WTC11 (cell line): ENCODE results near the gene SMIM10L1. TPM values are rescaled to one million over a fixed set of nuclear protein-coding genes. Genes with fewer than 3 reads are reported as not detected.

Experiments
- ATAC-seq: fragments of 200-7000 bp; cut with Tn5 transposase; 2 replicates; pipeline ENCODE4 v1.10.0; 2021; ENCODE audit warnings: mild to moderate bottlenecking, moderate library complexity
- CTCF ChIA-PET: fragments of 300-600 bp; sonication (Branson Sonifier 250); formaldehyde crosslinking; loops from one replicate; lab custom pipeline; 2021; ENCODE audit warnings: antibody characterized with exemption; lab: Charles Lee
- POLR2A ChIA-PET: fragments of 350-600 bp; sonication (Branson Sonifier 250); formaldehyde crosslinking; loops from one replicate; lab custom pipeline; 2021; ENCODE audit warnings: antibody characterized with exemption; lab: Charles Lee
- DNase-seq: peaks from one replicate; pipeline ENCODE4 v3.0.0; 2021; ENCODE audit warnings: low spot score
- H3K27ac Mint-ChIP-seq: 2 replicates; pipeline ENCODE4 v1.8.0; 2021; ENCODE audit warnings: mixed read lengths
- H3K27me3 Mint-ChIP-seq: 2 replicates; pipeline ENCODE4 v1.8.0; 2021; ENCODE audit warnings: low read depth, mild to moderate bottlenecking, moderate library complexity, mixed read lengths
- H3K36me3 Mint-ChIP-seq: 2 replicates; pipeline ENCODE4 v1.8.0; 2021; ENCODE audit warnings: mixed read lengths
- H3K4me1 Mint-ChIP-seq: 2 replicates; pipeline ENCODE4 v1.8.0; 2022; ENCODE audit warnings: mixed read lengths
- H3K4me3 Mint-ChIP-seq: 2 replicates; pipeline ENCODE4 v1.8.0; 2021; ENCODE audit warnings: mild to moderate bottlenecking, moderate library complexity, mixed read lengths
- H3K9me3 Mint-ChIP-seq: 2 replicates; pipeline ENCODE4 v1.8.0; 2021; ENCODE audit warnings: mixed read lengths
- CBFB ChIP-seq: sonication (generic); formaldehyde crosslinking; IDR thresholded peaks from 2 replicates; pipeline ENCODE4 v1.8.1; 2022; ENCODE audit warnings: mild to moderate bottlenecking, low read depth, missing genetic modification reagents
- CREB1 ChIP-seq: sonication (generic); formaldehyde crosslinking; IDR thresholded peaks from 2 replicates; pipeline ENCODE4 v1.8.0; 2023; ENCODE audit warnings: mild to moderate bottlenecking, missing genetic modification reagents
- ESRRA ChIP-seq: sonication (generic); formaldehyde crosslinking; IDR thresholded peaks from 2 replicates; pipeline ENCODE4 v1.8.1; 2022; ENCODE audit warnings: mild to moderate bottlenecking, missing genetic modification reagents, borderline replicate concordance
- FOXK1 ChIP-seq: sonication (generic); formaldehyde crosslinking; IDR thresholded peaks from 2 replicates; pipeline ENCODE4 v1.8.0; 2022; ENCODE audit warnings: mild to moderate bottlenecking, moderate library complexity, missing genetic modification reagents
- GRHL2 ChIP-seq: fragments of 250-450 bp; sonication (Bioruptor Pico); IDR thresholded peaks from 2 replicates; pipeline ENCODE4 v1.8.0; 2022; ENCODE audit warnings: mild to moderate bottlenecking, moderate library complexity; ENCODE audit not compliant: insufficient replicate concordance, severe bottlenecking
- NFATC4 ChIP-seq: fragments of 250-450 bp; sonication (Bioruptor Pico); IDR thresholded peaks from 2 replicates; pipeline ENCODE4 v1.9.0; 2021; ENCODE audit warnings: mild to moderate bottlenecking
- NR2C2 ChIP-seq: sonication (generic); formaldehyde crosslinking; IDR thresholded peaks from 2 replicates; pipeline ENCODE4 v1.8.0; 2022; ENCODE audit warnings: mild to moderate bottlenecking, missing genetic modification reagents
- SMAD3 ChIP-seq: sonication (generic); formaldehyde crosslinking; IDR thresholded peaks from 2 replicates; pipeline ENCODE4 v1.8.0; 2022; ENCODE audit warnings: missing genetic modification reagents, mild to moderate bottlenecking, borderline replicate concordance
- SOX15 ChIP-seq: fragments of 250-450 bp; sonication (Bioruptor Pico); IDR thresholded peaks from 2 replicates; pipeline ENCODE4 v1.9.0; 2021; ENCODE audit warnings: mild to moderate bottlenecking
- SP1 ChIP-seq: sonication (generic); formaldehyde crosslinking; conservative IDR thresholded peaks from 2 replicates; pipeline ENCODE4 v1.8.1; 2022; ENCODE audit warnings: missing genetic modification reagents
- TCF7 ChIP-seq: sonication (generic); formaldehyde crosslinking; IDR thresholded peaks from 2 replicates; pipeline ENCODE4 v1.8.0; 2022; ENCODE audit warnings: mild to moderate bottlenecking, low read depth, missing genetic modification reagents, moderate library complexity
- ZBTB21 ChIP-seq: sonication (generic); formaldehyde crosslinking; IDR thresholded peaks from 2 replicates; pipeline ENCODE4 v1.8.1; 2023; ENCODE audit warnings: mild to moderate bottlenecking, missing genetic modification reagents, borderline replicate concordance
- ZNF121 ChIP-seq: sonication (generic); formaldehyde crosslinking; IDR thresholded peaks from 2 replicates; pipeline ENCODE4 v1.8.0; 2023; ENCODE audit warnings: missing genetic modification reagents
- ZNF219 ChIP-seq: sonication (generic); formaldehyde crosslinking; IDR thresholded peaks from 2 replicates; pipeline ENCODE4 v1.8.0; 2023; ENCODE audit warnings: missing genetic modification reagents, mild to moderate bottlenecking, borderline replicate concordance
- ZNF232 ChIP-seq: sonication (generic); formaldehyde crosslinking; IDR thresholded peaks from 2 replicates; pipeline ENCODE4 v1.8.0; 2022; ENCODE audit warnings: mild to moderate bottlenecking, missing genetic modification reagents
- ZNF416 ChIP-seq: fragments of 250-450 bp; sonication (Bioruptor Pico); IDR thresholded peaks from 2 replicates; pipeline ENCODE4 v1.9.0; 2021; ENCODE audit warnings: mild to moderate bottlenecking, inconsistent platforms
- total RNA-seq: library from RNA; stranded (reverse); gene quantifications from 3 replicates; pipeline ENCODE4 v1.2.3, GENCODE V29; 2021
- TF ChIP-seq, protein P1 (sequence below): sonication (generic); formaldehyde crosslinking; IDR thresholded peaks from 2 replicates; pipeline ENCODE4 v1.8.1; 2022; ENCODE audit warnings: mild to moderate bottlenecking, missing genetic modification reagents, moderate library complexity, borderline replicate concordance
- TF ChIP-seq, protein P2 (sequence below): sonication (generic); formaldehyde crosslinking; IDR thresholded peaks from 2 replicates; pipeline ENCODE4 v1.8.1; 2022; ENCODE audit warnings: missing genetic modification reagents, borderline replicate concordance
- TF ChIP-seq, protein P3 (sequence below): sonication (generic); formaldehyde crosslinking; IDR thresholded peaks from 2 replicates; pipeline ENCODE4 v1.8.1; 2023; ENCODE audit warnings: mild to moderate bottlenecking, missing genetic modification reagents, borderline replicate concordance
- TF ChIP-seq, protein P4 (sequence below): sonication (generic); formaldehyde crosslinking; IDR thresholded peaks from 2 replicates; pipeline ENCODE4 v1.8.1; 2022; ENCODE audit warnings: mild to moderate bottlenecking, moderate library complexity, missing genetic modification reagents
- TF ChIP-seq, protein P5 (sequence below): fragments of 250-450 bp; sonication (Bioruptor Pico); IDR thresholded peaks from 2 replicates; pipeline ENCODE4 v1.9.0; 2021; ENCODE audit warnings: moderate library complexity, mild to moderate bottlenecking, inconsistent platforms, borderline replicate concordance
- TF ChIP-seq, protein P6 (sequence below): fragments of 250-450 bp; sonication (Bioruptor Pico); conservative IDR thresholded peaks from 2 replicates; pipeline ENCODE4 v1.9.0; 2021; ENCODE audit warnings: mild to moderate bottlenecking
- TF ChIP-seq, protein P7 (sequence below): sonication (generic); formaldehyde crosslinking; IDR thresholded peaks from 2 replicates; pipeline ENCODE4 v1.8.1; 2023; ENCODE audit warnings: mild to moderate bottlenecking, moderate library complexity, missing genetic modification reagents

The SMIM10L1 gene
- total RNA-seq, 1 experiment from 2014 or later: 12.2 TPM

DNA sequence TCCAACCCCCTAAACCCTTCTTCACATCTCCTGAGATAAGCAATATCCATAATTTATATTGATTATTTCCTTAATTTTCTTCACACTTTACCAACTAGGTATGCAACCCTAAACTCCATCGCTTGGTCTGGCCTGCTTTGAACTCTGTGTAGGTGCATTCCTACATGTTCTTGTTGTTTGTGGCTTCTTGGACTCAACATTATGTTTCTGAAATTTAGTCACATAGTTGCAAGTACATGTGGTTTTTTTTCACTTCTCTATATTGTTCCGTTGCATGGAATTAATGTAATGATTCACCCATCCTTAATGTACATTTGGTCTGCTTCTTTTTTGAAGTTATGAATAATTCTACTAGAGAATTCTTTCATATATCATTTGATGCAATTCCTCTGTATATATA, 34.9 kb upstream of the SMIM10L1 start:
- ChIA-PET CTCF (no interaction called here), POLR2A (no interaction called here)
- TF ChIP-seq, protein P1, sequence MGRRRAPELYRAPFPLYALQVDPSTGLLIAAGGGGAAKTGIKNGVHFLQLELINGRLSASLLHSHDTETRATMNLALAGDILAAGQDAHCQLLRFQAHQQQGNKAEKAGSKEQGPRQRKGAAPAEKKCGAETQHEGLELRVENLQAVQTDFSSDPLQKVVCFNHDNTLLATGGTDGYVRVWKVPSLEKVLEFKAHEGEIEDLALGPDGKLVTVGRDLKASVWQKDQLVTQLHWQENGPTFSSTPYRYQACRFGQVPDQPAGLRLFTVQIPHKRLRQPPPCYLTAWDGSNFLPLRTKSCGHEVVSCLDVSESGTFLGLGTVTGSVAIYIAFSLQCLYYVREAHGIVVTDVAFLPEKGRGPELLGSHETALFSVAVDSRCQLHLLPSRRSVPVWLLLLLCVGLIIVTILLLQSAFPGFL (CRISPR knock-in tag): no peak
- TF ChIP-seq, protein P2, sequence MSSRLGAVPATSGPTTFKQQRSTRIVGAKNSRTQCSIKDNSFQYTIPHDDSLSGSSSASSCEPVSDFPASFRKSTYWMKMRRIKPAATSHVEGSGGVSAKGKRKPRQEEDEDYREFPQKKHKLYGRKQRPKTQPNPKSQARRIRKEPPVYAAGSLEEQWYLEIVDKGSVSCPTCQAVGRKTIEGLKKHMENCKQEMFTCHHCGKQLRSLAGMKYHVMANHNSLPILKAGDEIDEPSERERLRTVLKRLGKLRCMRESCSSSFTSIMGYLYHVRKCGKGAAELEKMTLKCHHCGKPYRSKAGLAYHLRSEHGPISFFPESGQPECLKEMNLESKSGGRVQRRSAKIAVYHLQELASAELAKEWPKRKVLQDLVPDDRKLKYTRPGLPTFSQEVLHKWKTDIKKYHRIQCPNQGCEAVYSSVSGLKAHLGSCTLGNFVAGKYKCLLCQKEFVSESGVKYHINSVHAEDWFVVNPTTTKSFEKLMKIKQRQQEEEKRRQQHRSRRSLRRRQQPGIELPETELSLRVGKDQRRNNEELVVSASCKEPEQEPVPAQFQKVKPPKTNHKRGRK (CRISPR knock-in tag): no peak
- no peak for TF ChIP-seq SMAD3 (CRISPR knock-in tag)
- TF ChIP-seq TCF7: no peak
- TF ChIP-seq, protein P3, sequence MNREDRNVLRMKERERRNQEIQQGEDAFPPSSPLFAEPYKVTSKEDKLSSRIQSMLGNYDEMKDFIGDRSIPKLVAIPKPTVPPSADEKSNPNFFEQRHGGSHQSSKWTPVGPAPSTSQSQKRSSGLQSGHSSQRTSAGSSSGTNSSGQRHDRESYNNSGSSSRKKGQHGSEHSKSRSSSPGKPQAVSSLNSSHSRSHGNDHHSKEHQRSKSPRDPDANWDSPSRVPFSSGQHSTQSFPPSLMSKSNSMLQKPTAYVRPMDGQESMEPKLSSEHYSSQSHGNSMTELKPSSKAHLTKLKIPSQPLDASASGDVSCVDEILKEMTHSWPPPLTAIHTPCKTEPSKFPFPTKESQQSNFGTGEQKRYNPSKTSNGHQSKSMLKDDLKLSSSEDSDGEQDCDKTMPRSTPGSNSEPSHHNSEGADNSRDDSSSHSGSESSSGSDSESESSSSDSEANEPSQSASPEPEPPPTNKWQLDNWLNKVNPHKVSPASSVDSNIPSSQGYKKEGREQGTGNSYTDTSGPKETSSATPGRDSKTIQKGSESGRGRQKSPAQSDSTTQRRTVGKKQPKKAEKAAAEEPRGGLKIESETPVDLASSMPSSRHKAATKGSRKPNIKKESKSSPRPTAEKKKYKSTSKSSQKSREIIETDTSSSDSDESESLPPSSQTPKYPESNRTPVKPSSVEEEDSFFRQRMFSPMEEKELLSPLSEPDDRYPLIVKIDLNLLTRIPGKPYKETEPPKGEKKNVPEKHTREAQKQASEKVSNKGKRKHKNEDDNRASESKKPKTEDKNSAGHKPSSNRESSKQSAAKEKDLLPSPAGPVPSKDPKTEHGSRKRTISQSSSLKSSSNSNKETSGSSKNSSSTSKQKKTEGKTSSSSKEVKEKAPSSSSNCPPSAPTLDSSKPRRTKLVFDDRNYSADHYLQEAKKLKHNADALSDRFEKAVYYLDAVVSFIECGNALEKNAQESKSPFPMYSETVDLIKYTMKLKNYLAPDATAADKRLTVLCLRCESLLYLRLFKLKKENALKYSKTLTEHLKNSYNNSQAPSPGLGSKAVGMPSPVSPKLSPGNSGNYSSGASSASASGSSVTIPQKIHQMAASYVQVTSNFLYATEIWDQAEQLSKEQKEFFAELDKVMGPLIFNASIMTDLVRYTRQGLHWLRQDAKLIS (CRISPR knock-in tag): no peak
- no peak for TF ChIP-seq ZNF121
- TF ChIP-seq NR2C2 (CRISPR knock-in tag): no peak
- TF ChIP-seq ZBTB21 (CRISPR knock-in tag): no peak
- TF ChIP-seq, protein P4, sequence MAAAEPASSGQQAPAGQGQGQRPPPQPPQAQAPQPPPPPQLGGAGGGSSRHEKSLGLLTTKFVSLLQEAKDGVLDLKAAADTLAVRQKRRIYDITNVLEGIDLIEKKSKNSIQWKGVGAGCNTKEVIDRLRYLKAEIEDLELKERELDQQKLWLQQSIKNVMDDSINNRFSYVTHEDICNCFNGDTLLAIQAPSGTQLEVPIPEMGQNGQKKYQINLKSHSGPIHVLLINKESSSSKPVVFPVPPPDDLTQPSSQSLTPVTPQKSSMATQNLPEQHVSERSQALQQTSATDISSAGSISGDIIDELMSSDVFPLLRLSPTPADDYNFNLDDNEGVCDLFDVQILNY (CRISPR knock-in tag): no peak
- no peak for TF ChIP-seq FOXK1 (CRISPR knock-in tag)
- TF ChIP-seq ESRRA (CRISPR knock-in tag): no peak
- TF ChIP-seq CREB1: no peak
- no peak for TF ChIP-seq ZNF232 (CRISPR knock-in tag)
- TF ChIP-seq CBFB (CRISPR knock-in tag): no peak
- TF ChIP-seq ZNF416 (CRISPR knock-in tag): no peak
- no peak for TF ChIP-seq GRHL2
- no peak for TF ChIP-seq SP1 (CRISPR knock-in tag)
- peaks cover 13% of the 10 kb centered on the region for H3K36me3 Mint-ChIP-seq
- DNase-seq (no peak), ATAC-seq (no peak)
- H3K27ac Mint-ChIP-seq: no peak overlapping the region
- peaks cover 3% of the 10 kb centered on the region; the same call in 1 of the 2 replicates for H3K9me3 Mint-ChIP-seq
- peaks cover 4% of the 10 kb centered on the region; the same call in 1 of the 2 replicates for H3K4me1 Mint-ChIP-seq
- H3K4me3 Mint-ChIP-seq: no peak overlapping the region
- H3K27me3 Mint-ChIP-seq: no peaks in the 10 kb centered on the region

DNA sequence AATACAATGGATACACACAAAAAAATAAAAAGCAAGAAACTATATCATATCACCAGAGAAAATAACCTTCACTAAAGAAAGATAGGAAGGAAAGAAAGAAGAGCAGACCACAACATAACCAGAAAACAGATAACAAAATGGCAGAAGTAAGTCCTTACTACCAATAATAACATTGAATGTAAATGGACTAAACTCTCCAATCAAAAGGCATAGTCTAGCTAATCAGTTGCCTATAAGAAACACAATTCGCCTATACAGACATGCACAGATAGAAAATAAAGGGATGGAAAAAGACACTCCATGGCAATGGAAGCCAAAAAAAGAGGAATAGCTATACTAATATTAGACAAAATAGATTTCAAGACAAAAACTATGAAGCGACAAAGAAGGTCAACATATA, 27.6 kb upstream of the SMIM10L1 start:
- ChIA-PET POLR2A (no interaction called here), CTCF (no interaction called here)
- DNase-seq (no peak), ATAC-seq (no peak)
- H3K27me3 Mint-ChIP-seq: no peaks in the 10 kb centered on the region
- H3K27ac Mint-ChIP-seq: no peak overlapping the region
- H3K4me3 Mint-ChIP-seq: no peak overlapping the region
- H3K9me3 Mint-ChIP-seq: peaks cover 30% of the 10 kb centered on the region
- H3K4me1 Mint-ChIP-seq: peaks cover 14% of the 10 kb centered on the region
- H3K36me3 Mint-ChIP-seq: peaks cover 45% of the 10 kb centered on the region
- TF ChIP-seq, protein P5, sequence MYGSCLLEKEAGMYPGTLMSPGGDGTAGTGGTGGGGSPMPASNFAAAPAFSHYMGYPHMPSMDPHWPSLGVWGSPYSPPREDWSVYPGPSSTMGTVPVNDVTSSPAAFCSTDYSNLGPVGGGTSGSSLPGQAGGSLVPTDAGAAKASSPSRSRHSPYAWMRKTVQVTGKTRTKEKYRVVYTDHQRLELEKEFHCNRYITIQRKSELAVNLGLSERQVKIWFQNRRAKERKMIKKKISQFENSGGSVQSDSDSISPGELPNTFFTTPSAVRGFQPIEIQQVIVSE: no peak
- no peak for TF ChIP-seq NFATC4 (CRISPR knock-in tag)
- no peak for TF ChIP-seq SP1 (CRISPR knock-in tag)
- TF ChIP-seq, protein P1 (CRISPR knock-in tag): no peak
- no peak for TF ChIP-seq SOX15 (CRISPR knock-in tag)
- no peak for TF ChIP-seq ZNF121
- TF ChIP-seq, protein P6, sequence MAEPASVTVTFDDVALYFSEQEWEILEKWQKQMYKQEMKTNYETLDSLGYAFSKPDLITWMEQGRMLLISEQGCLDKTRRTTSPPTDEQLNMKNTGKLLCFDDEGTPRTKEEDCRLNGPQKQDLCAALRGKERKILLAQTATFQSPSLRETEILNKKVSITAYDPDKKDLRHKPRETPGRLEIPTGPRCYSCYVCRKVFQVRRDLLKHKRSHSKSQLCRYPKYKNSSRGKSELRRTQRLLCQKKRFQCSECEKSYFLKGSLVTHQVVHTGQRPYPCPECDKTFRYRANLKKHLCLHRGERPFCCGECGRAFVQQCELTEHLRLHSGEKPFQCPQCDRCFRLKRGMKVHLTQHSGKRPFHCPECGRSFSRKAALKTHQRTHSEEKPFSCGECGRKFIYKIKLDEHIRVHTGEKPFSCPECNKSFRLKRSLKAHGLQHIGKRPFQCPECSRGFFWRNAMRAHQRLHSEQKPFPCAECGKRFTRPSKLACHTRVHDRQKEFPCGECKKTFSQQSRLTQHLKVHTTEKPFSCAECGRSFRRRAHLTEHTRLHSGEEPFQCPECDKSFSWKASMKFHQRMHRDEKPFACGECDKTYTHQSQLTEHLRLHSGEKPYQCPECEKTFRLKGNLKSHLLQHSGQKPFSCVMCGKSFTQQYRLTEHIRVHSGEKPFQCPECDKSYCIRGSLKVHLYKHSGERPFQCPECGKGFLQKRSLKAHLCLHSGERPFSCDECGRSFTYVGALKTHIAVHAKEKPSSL (CRISPR knock-in tag): no peak
- TF ChIP-seq, protein P7, sequence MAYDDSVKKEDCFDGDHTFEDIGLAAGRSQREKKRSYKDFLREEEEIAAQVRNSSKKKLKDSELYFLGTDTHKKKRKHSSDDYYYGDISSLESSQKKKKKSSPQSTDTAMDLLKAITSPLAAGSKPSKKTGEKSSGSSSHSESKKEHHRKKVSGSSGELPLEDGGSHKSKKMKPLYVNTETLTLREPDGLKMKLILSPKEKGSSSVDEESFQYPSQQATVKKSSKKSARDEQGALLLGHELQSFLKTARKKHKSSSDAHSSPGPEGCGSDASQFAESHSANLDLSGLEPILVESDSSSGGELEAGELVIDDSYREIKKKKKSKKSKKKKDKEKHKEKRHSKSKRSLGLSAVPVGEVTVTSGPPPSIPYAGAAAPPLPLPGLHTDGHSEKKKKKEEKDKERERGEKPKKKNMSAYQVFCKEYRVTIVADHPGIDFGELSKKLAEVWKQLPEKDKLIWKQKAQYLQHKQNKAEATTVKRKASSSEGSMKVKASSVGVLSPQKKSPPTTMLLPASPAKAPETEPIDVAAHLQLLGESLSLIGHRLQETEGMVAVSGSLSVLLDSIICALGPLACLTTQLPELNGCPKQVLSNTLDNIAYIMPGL: no peak
- no peak for TF ChIP-seq CREB1
- TF ChIP-seq ZNF219 (CRISPR knock-in tag): no peak
